CD4-positive, alpha-beta T cell treated with Interleukin-4 for 1 hour (primary cell): ENCODE data around the gene AGAP3.

Source experiments
- DNase-seq, 2 donors: peaks; one replicate each; pipeline ENCODE4 v3.0.0-alpha.2; 2020 to 2022

AGAP3 gene

DNA sequence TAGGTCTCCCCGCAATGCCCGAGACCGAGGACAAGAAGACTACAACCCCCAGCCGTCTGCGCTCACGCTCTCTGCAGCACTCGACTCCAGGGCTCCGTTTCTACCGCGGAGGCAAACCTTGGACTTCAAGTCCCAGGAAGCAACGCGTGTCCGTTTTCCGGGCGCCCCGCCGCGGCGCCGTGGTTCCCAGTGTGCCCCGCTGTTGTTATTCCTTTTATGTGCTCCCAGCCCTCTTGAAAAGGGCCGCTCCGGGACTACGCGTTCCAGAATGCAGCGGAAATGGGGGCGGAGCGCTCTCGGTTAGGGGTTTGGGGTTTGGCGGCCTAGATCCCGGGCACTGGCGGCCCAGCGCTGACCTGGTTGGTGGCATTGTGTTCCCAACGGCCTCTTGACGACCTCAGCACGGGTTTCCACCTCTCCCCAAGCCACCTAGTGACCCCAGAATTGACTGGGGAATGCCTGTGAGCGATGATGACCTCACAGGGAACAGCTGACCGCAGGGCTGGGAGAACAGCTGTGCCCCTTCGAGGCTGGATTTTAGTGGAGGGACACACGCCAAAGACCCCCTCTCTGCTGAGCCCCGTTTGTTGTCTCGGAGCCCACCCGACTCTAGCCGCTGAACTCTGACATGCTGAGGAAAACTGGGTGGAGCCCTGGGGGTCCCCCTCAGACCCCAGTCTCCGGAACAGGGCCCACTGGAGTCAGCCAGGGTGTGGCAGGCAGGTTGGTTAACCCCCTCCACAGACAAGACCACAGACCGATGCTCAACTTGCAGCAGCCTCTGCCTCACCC lies 28.1 kb upstream of the AGAP3 start:
- DNase-seq: peak; percentile 99

- DNase-seq: no peak
These were observed 27.4 kb upstream of the AGAP3 start for GRCh38 chr7:151058781-151059366.

DNA sequence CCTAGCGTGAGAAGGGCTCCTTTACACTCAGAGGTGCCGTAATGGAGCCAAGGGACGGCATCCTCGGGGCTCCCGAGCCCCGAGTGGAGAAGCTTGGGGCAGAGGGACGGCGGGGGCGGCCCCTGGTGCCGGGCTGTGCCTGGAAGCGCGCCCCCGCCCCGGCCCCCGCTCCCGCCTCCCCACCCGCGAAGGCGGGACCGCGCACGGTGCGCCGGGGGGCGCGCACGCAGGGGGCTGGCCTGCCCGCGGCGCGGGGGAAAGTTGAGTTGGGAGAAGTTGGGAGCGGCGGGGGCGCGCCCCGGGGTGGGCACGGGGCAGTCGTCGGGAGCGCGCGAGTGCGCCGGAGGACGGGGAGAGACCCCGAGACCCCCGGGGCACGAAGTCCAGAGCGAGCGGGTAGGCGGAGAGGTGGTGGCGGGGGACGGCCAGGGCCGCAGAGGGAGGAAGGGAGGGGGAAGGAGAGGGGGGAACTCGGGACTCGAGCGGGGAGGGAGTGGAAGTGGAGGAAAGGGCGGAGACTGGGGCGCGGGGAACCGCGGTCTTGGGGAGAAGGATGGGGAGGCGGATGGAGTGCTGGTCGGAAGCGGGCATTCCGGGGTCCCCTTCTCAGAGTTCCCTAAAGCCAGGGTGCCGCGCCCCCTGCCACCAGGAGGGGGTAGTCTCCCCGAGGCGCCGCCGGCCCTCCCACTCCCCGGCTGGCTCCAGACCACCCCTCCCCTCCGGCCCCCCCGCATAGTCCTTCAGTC lies 26.7 kb upstream of the AGAP3 start, which contains the start of gene SLC4A2:
Gene SLC4A2, plus strand, starts transcription at position 223 of the 746 bp plus-strand sequence. CDS start 2,399 bp downstream, outside the sequence.
- peak; percentile 57 to 70 for DNase-seq

DNA sequence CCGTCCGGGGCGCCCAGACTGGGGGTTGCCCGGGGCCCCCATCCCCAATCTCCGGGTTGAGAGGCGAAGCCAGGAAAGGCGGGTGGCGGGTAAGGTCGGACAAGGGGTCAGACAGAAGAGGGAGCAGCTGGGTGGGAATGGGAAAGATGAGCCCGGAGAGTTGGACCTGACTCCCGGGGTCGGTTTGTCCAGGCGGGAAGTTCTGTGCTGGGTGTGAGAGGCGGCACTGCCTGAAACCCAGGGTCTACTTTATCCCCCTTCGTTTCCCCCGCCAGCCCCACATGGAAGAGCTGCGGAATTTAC lies 26.2 kb upstream of the AGAP3 start:
- no peak for DNase-seq

GRCh38 chr7:151060416-151061212 lies 25.7 kb upstream of the AGAP3 start:
- no peak for DNase-seq

- DNase-seq: no peak
These were observed 24.8 kb upstream of the AGAP3 start for GRCh38 chr7:151061213-151062110.

DNA sequence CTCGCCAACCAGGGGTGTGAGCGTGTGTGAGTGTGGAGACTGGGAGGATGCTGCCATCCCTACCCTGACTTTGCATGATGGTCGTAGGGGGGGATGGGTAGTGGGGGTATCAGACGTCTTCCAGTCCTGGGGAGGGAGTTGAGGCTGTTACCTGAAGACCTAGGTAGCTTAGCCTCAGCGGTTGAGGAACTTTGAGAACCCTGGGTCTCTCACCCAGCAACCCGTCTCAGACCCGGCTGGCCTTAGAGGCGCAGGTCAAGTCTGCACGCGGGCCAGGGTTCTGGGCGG lies 24.2 kb upstream of the AGAP3 start:
- no peak for DNase-seq

DNA sequence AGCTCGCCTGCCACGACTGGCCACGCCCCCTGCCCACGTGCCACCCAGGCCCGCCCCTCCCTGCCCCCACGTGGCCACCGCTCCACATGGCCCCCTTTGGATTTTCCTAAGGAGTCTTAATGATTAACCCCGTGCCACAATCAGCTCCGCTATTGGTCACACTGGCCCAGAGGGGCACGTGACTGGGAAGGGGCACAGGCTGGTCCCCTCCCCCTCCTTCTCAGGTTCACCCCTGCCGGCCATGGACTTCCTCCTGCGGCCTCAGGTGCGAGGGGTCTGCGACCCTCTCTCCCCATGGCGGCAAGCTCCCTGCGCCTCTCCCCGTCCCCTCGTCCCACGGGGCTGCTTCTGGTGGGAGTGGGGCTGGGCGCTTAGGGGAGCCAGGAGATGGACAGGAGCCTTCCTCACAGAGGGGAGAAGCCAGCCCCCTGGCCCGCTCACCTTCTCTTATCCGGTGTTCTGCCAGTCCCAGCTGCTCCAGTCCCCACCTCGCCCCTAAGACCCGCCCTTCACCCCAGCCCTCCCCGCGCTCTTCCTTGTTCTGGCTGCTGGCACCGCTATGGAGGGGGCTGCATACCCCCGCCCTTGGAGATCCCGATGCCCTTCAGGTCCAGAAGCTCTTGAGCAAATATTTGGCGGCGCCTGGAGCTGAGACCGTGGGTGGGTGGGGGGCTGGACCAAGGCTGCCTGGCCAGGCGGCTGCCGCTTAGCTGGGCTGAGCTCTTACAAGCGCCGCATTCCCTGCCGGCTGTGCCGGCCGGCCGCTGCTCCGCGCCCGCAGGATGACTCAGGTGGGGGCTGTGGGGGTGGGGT lies 23.7 kb upstream of the AGAP3 start:
- no peak for DNase-seq

DNA sequence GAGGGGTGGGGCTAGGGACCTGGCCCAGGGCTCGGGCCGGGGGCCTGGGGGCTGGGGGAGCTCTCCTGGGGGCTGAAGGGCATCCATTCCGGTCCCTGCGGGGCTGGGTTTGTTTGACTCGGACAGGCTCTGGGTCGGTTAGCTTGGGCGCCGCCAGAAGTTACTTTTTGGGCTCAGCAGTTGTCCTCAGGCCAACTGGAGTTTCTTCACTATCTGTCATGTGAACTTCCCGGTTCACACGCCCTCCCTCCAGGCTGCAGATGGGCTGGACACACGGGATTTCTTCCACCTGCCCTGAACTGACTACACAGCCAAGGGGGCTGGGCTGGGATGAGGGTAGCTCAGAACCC lies 23.1 kb upstream of the AGAP3 start:
- no peak for DNase-seq

GRCh38 chr7:151064454-151064853 lies 21.8 kb upstream of the AGAP3 start:
- no peak for DNase-seq

DNA sequence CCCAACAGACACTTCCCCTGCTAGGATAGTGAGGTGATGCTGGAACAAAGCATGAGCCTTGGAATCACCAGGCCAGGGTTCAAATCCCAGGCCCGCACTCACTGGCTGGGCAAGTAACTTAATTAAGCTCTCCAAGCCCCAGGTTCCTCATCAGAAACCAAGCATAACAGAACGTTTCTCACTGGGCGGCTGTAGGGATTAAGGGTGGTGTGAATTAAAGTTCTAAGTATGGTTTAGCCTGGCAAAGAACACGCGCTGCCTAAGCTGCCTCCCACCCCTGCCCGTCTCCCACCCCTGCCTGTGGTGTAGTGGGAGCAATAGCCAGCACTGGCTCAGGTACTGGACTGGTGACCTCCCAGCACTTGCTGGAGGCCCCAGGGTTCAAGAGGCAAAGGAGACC lies 21.3 kb upstream of the AGAP3 start:
- no peak for DNase-seq

DNA sequence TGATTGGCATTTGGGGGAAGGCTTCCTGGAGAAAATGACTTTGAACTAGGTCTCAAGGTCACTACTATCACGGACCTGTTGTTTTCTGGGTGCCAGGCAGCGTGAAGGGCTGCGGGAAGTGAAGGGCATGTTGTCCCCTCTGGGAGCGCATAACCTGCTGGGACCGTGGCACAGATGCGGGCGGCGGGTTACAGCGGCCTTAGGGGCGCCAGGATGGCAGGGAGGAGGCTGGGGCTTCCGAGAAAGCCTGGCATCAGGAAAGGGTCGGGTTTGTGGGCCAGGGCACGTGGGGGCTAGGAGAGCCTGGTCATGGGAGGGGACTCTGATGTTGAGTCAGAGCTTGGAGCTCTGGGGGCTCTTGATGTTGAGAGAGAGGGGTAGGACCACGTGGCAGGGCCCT lies 20.8 kb upstream of the AGAP3 start:
- DNase-seq: no peak

DNA sequence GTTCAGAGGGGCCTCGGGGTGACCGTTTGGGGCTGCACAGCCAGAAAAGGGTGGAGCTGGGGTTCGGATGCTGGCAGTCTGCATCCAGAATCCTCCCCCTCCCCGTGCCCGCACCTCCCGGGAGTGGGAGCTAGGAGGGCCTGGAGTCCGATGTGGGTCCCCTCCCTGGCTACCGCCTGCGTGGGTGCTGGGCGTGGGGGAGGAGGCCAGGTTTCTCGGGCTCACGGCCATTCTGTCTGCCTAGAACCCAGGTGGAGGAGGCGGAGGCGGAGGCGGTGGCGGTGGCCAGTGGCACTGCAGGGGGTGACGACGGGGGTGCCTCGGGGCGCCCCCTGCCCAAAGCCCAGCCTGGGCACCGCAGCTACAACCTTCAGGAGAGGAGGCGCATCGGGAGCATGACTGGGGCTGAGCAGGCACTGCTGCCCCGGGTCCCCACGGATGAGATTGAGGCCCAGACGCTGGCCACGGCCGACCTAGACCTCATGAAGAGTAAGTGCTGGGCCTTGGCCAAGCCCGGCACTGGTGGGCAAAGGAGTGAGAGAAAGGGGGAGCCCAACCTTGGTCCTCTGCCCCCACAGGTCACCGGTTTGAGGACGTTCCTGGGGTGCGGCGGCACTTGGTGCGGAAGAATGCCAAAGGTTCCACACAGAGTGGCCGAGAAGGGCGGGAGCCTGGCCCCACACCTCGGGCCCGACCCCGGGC lies 19.9 kb upstream of the AGAP3 start:
- DNase-seq: no peak

DNA sequence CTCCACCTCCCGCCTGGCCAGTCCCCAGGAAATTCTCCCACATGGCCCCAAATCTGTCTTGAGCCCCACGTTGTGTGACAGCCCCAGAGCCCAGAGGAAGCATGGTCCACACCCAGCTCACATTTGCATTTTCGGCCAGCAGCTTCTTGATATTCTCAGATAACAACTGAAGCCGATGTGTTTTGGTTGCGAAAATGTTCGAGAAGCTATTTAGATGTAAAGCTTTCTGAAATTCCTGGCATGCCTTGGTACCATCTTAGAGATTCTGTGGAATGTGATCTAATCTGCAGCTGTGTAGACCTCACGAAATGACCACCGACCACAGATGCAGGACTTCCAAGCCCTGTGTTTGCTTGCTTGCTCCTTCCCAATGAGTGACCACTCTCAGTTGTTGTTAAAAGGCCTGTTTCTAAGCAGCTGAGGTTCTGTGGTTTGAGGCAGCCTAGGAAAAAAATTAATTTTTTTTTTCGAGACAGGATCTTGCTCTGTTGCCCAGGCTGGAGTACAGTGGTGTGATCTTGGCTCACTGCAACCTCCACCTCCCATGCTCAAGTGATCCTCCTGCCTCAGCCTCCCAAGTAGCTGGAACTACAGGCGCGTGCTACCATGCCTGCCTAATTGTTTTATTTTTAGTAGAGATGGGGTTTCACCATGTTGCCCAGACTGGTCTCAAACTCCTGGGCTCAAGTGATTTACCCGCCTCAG lies 18.1 kb upstream of the AGAP3 start:
- no peak for DNase-seq

DNA sequence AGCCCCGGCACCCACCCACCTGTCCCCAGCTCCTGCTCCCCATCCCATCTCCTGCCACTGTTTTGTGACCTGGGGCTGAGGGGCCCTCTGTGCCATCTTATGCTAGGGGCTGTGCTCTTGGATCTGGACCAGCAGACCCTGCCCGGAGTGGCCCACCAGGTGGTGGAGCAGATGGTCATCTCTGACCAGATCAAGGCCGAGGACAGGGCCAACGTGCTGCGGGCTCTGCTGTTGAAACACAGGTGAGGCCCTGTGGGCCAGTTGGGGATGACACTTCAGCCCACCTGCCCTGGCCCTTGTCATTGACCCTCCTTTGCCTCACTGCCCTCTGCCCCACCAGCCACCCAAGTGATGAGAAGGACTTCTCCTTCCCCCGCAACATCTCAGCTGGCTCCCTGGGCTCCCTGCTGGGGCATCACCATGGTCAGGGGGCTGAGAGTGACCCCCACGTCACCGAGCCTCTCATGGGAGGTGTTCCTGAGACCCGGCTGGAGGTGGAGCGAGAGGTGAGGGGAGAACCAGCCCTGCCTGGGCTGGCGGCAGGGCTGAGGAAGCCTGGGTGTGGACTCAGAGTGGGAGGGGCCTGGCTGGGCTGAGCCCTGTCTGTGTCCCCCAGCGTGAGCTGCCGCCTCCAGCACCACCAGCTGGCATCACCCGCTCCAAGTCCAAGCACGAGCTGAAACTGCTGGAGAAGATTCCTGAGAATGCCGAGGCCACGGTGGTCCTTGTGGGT lies 16.3 kb upstream of the AGAP3 start:
- no peak for DNase-seq

- DNase-seq: no peak
These were observed 15.7 kb upstream of the AGAP3 start for GRCh38 chr7:151070574-151070960.

DNA sequence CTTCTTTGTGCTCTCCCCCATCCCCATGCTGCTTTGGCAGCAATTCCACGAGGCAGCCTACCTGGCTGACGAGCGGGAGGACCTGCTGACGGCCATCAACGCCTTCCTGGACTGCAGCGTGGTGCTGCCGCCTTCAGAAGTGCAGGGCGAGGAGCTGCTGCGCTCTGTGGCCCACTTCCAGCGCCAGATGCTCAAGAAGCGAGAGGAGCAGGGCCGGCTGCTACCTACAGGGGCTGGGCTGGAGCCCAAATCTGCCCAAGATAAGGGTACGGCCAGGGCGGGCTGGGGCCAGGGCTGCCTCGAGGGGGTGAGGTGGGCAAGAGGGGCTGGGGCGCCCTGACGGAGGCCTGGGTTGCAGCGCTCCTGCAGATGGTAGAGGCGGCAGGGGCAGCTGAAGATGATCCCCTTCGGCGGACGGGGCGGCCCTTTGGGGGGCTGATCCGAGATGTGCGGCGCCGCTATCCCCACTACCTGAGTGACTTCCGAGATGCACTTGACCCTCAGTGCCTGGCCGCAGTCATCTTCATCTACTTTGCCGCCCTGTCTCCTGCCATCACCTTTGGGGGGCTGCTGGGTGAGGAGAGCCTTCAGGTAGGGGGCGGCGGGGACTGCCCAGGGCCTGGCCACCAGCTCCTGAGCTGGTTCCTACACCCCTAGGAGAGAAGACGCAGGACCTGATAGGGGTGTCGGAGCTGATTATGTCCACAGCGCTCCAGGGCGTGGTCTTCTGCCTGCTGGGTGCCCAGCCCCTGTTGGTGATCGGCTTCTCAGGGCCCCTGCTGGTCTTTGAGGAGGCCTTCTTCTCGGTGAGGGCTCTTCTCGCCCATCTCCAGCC lies 15.0 kb upstream of the AGAP3 start:
- DNase-seq: no peak

DNA sequence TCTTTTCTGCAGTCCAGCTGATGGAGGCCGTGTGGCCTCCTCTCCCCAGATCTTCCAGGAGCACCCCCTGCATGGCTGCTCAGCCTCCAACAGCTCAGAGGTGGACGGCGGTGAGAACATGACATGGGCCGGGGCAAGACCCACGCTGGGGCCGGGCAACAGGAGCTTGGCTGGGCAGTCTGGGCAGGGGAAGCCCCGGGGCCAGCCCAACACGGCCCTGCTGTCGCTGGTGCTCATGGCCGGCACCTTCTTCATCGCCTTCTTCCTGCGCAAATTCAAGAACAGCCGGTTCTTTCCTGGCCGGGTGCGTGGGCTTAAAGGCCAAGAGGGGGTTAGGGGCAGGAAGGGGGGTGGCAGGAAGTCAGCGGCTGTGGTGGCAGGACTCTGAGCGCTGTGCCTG lies 12.3 kb upstream of the AGAP3 start:
- DNase-seq: no peak
